ENCODE measurements around the gene COG5. TPM values are rescaled to one million over a fixed set of nuclear protein-coding genes. Genes with fewer than 3 reads are reported as not detected.

Gene COG5
- total RNA-seq, 4 donors from 2014 or later = 39.7 to 143 (median 98.3) TPM

DNA sequence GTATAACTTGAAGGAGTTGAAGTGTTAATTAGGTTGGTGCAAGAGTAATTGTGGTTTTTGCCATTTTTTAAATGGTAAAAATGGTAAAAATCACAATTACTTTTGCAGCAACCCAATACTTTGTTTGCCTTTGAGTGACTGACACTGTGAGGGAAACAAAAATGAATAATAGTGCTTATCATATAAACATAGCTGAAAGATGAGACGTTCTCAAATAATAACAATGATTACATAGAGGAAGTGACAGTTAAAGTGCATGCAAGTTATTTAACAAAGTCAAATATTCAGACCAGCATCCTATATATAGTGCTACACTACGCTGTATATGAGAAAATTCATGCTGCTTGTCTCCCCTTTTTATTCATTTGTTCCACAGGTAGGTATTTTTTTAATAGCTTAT lies 399.6 kb downstream of the COG5 start:
- Histone ChIP-seq H3K4me3 (no peak overlapping the region), H3K27ac (no peak overlapping the region), H3K36me3 (no peaks in the 10 kb centered on the region), H3K27me3 (no peaks in the 10 kb centered on the region), H3K9me3 (no peaks in the 10 kb centered on the region), H3K4me1 (no peaks in the 10 kb centered on the region)
- DNase-seq = no peak
- TF ChIP-seq POLR2A (IDR thresholded peaks at IDR 0.05) = no peak
- TF ChIP-seq, protein P1, sequence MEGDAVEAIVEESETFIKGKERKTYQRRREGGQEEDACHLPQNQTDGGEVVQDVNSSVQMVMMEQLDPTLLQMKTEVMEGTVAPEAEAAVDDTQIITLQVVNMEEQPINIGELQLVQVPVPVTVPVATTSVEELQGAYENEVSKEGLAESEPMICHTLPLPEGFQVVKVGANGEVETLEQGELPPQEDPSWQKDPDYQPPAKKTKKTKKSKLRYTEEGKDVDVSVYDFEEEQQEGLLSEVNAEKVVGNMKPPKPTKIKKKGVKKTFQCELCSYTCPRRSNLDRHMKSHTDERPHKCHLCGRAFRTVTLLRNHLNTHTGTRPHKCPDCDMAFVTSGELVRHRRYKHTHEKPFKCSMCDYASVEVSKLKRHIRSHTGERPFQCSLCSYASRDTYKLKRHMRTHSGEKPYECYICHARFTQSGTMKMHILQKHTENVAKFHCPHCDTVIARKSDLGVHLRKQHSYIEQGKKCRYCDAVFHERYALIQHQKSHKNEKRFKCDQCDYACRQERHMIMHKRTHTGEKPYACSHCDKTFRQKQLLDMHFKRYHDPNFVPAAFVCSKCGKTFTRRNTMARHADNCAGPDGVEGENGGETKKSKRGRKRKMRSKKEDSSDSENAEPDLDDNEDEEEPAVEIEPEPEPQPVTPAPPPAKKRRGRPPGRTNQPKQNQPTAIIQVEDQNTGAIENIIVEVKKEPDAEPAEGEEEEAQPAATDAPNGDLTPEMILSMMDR (IDR thresholded peaks at IDR 0.05) = no peak
- intact Hi-C loops (cut with DNase I; ENCODE audit: low total_unique reads) = no loop called here

GRCh38 chr7:107162475-107162874 lies 401.2 kb downstream of the COG5 start:
- Histone ChIP-seq H3K4me1 (no peaks in the 10 kb centered on the region), H3K27me3 (no peaks in the 10 kb centered on the region), H3K27ac (no peak overlapping the region), H3K9me3 (no peaks in the 10 kb centered on the region), H3K36me3 (no peaks in the 10 kb centered on the region), H3K4me3 (no peak overlapping the region)
- no peak for TF ChIP-seq POLR2A (IDR thresholded peaks at IDR 0.05)
- TF ChIP-seq, protein P1 (IDR thresholded peaks at IDR 0.05) = no peak
- intact Hi-C loops (cut with DNase I; ENCODE audit: low total_unique reads) = no loop called here
- no peak for DNase-seq

DNA sequence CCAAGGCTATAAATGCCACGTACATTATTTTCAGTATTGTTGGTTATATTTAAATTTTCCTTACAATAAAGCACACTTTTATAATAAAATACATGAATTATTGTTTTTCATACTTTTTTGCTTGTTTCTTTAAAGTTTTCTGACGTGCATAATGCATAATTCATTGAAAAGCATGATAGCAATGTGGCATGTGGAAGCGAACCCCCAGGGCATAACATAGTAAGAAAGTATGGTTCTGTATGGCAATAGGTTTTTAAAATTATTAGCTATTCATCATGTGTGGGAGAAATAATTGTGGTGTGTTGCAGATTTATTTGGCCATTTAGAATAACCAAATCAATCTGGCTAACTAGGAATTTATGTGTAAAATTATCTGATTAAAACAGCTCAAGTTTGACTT lies 402.3 kb downstream of the COG5 start:
- DNase-seq = no peak
- intact Hi-C loops (cut with DNase I; ENCODE audit: low total_unique reads) = no loop called here
- no peaks in the 10 kb centered on the region for H3K9me3 ChIP-seq
- H3K27me3 ChIP-seq = no peaks in the 10 kb centered on the region
- H3K4me1 ChIP-seq = no peaks in the 10 kb centered on the region
- TF ChIP-seq POLR2A (IDR thresholded peaks at IDR 0.05) = no peak
- TF ChIP-seq, protein P1 (IDR thresholded peaks at IDR 0.05) = no peak
- no peak overlapping the region for H3K4me3 ChIP-seq
- no peak overlapping the region for H3K27ac ChIP-seq
- no peaks in the 10 kb centered on the region for H3K36me3 ChIP-seq

- intact Hi-C loops (cut with DNase I; ENCODE audit: low total_unique reads) = no loop called here
- Histone ChIP-seq H3K9me3 (no peaks in the 10 kb centered on the region), H3K4me3 (no peak overlapping the region), H3K36me3 (no peaks in the 10 kb centered on the region), H3K27me3 (no peaks in the 10 kb centered on the region), H3K4me1 (no peaks in the 10 kb centered on the region), H3K27ac (no peak overlapping the region)
- DNase-seq = no peak
- TF ChIP-seq POLR2A (IDR thresholded peaks at IDR 0.05) = no peak
- TF ChIP-seq, protein P1 (IDR thresholded peaks at IDR 0.05) = no peak
Observed at GRCh38 chr7:107160389-107160788, 403.3 kb downstream of the COG5 start.

- H3K36me3 ChIP-seq = no peaks in the 10 kb centered on the region
- H3K27me3 ChIP-seq = no peaks in the 10 kb centered on the region
- no peak for TF ChIP-seq POLR2A (IDR thresholded peaks at IDR 0.05)
- TF ChIP-seq, protein P1 (IDR thresholded peaks at IDR 0.05) = no peak
- intact Hi-C loops (cut with DNase I; ENCODE audit: low total_unique reads) = no loop called here
- no peak for DNase-seq
- no peak overlapping the region for H3K27ac ChIP-seq
- H3K4me3 ChIP-seq = no peak overlapping the region
- no peaks in the 10 kb centered on the region for H3K9me3 ChIP-seq
- no peaks in the 10 kb centered on the region for H3K4me1 ChIP-seq
Observed at GRCh38 chr7:107158028-107158427, 405.7 kb downstream of the COG5 start.
